ENCODE measurements around the gene SDE2.
"Not testable (repeated sequence)": the region's sequence is repeated elsewhere in the genome, so short reads cannot be mapped to it uniquely, and the experiment has no call there.

SDE2 gene

GRCh38 chr1:225941187-225941941, 57.8 kb downstream of the SDE2 start, which contains the start of gene LEFTY2:
Gene LEFTY2, minus strand, starts transcription at chr1:225941220. Its CDS starts 80 bp downstream, at chr1:225941140.
- DNase-seq: no peak

GRCh38 chr1:225940385-225941151, 58.6 kb downstream of the SDE2 start:
- DNase-seq: no peak

GRCh38 chr1:225939939-225940310, 59.2 kb downstream of the SDE2 start:
- not testable (repeated sequence) for DNase-seq

GRCh38 chr1:225939097-225939938, 59.8 kb downstream of the SDE2 start:
- not testable (repeated sequence) for DNase-seq

GRCh38 chr1:225937048-225937968, 61.8 kb downstream of the SDE2 start:
- no peak for DNase-seq

GRCh38 chr1:225936523-225936922, 62.6 kb downstream of the SDE2 start:
- no peak for DNase-seq

- DNase-seq: not testable (repeated sequence)
Measured at GRCh38 chr1:225936086-225936485, 63.1 kb downstream of the SDE2 start.

- DNase-seq: no peak
Measured at GRCh38 chr1:225934711-225935110, 64.4 kb downstream of the SDE2 start.

GRCh38 chr1:225933072-225933471, 66.1 kb downstream of the SDE2 start:
- no peak for DNase-seq
